Stimulated activated CD4-positive, alpha-beta T cell treated with anti-CD3 and anti-CD28 coated beads, TNF-alpha, amount 100 ng/mL, for 24 hours (primary cell): ENCODE measurements around the gene SHISA5.
"Not testable (repeated sequence)": the region's sequence is repeated elsewhere in the genome, so short reads cannot be mapped to it uniquely, and the experiment has no call there.

ENCODE experiments used
- DNase-seq, 3 experiments: peaks; one replicate each; pipeline ENCODE4 v3.0.0-alpha.2; 2020; ENCODE audit warnings: low read depth in 3 of 3

The SHISA5 gene, protein sequence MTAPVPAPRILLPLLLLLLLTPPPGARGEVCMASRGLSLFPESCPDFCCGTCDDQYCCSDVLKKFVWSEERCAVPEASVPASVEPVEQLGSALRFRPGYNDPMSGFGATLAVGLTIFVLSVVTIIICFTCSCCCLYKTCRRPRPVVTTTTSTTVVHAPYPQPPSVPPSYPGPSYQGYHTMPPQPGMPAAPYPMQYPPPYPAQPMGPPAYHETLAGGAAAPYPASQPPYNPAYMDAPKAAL

DNA sequence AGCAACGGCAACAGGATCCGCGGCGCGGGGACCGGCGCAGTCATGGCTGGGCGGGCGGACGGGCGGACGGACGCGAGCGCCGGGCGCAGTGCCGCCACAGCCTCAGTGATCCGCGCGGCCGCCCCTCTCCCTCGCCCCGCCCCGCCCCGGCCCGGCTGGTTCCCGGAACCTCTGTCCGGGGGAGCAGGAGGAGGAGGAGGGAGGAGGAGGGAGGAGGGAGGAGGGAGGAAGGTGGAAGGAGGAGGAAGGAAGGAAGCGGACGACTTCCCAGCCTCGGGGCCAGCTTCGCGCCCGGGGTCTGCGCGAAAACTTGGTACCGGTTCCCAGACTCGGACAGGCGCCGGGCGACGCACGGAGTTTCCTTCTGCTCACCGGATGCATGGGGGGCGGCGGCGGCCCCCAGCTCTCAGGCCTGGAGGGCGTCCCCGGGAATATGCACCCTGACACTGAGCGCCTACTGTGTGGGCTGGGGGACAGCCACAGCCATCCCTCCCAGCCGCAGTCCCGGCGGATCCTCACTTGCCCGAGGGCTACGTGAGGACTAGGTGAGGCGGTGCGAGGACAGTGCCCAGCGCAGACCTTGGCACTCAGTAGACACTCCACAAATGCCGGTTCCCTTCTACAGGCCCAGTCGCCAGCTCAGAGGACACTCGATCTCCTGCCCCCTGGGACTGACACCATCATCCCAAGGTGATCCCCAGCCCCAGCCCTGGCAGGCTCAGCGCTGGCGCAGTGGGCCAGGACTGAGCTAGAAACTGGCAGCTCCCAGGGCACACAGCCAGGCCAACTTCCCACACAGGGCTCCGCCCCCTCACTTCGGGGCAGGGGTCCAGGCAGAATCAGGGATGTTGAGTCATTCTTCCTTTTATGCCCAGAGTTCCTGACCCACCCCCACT, at the start of gene SHISA5:
Gene SHISA5 (minus strand): TSS at position 124 of the 896 bp plus-strand sequence. CDS start 80 bp downstream, at position 44.
- DNase-seq: peak; percentile 15 to 66 (median 31)

DNA sequence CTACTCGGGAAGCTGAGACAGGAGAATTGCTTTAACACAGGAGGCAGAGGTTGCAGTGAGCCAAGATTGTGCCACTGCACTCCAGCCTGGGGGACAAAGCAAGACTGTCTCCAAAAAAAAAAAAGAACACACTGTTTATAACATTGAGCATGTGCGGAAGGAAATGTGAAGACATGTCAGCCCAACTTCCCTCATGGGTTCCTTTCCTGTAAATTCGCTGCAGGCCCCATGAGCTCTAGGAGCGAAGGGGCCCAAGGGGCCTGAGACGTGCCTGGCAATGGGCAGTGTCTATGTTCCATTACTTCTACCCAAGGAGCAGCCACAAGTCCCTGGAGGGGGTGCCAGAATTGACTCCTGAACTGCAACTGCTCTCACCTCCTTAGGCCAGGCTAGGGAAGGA, 49.4 kb upstream of the SHISA5 start:
- no peak for DNase-seq

DNA sequence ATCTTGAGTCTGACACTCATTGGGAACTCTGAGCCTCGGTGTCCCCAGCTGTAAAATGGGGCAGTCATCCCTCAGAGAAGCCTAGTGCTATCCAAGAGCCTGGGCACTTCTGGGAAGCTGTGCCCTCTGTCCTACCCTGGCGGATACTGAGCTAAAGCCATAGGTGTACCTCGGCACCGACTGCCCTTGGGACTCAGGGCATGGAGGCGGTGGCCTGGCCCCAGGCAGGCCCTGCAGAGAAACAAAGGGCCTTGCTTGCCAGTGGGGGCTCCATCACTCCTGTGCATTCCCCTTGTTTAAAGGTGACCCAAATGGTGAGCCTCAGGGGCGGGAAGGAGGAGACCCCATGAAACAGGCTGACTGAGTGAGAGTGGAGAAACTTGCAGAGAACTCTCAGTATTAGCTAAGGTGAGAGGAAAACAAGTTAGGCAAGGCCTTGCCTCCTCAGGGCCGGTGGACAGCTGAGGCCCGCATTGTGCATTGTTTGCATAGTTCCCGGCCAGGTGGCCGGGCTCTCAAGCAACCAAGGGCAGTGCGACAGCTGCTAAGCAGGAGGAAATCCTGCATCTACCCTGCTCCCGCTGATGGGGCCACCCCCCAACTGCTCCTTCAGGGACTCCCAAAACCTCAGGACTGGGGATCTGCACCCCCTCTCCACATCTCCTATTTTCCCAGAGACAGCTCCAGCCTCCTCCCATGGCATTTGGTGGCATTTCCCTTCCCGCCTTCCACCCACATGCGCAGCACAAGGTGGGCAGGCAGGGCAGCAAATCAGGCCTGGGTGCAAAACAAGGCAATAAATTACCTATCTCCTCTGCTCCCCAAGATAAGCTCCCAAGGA, 48.4 kb upstream of the SHISA5 start:
- no peak for DNase-seq

DNA sequence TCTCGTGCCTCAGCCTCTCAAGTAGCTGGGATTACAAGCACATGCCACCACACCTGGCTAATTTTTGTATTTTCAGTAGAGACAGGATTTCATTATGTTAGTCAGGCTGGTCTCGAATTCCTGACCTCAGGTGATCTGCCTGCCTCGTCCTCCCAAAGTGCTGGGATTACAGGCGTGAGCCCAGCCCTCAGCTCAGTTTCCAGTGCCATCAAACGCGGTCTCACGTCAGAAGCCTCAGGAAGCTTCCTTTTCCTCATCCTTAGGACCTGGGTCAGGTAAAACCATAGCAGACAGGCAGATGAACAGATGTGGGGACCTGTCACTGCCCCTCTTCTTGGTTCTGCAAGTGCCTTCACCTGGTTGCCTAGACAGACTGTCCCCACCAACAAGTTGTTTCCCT, 47.7 kb upstream of the SHISA5 start:
- DNase-seq: not testable (repeated sequence)

DNA sequence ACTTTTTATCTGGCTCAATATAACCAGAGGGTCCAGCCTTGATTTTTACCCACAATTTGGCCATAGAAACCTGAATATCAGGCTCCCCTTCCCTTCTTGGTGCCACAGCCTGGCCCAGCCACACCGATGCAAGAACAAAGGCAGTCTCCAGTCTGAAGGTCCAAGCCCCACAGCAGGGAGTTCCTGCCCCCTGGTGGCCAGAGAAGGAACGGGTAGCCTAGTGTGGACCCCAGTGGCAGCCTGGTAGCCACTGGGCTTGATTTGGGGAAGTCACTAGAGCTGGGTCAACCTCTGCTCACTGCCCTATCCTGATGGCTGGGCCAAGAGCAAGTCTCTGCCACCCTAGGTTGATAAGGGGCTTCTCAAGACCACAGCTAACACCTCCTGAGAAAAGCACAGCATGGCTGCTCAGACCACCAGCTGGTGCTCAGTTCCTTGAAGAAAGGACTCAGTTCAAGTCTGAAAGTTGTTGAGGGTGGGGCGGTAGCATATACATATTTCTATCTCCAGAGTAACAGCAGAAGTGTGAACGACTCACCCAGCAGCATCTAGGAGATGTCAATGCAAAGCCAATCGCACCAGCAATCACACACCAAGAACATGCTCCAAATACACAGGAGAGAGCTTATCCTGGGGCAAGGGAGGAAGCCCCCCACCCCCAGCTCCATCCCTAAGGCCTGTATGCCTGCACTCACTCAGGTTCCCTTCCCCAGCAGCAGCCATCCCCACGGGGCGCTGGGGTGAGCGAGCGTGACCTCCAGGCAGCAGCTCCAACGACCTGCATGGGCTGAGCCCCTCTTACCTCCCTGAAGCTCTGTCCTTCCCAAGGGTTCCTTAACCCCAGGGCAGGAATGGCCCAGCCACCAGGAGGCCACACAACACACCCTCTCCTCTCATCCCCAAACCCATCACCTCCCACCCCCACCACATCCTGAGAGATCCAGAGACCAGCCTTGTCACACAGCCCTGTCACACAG, 45.0 kb upstream of the SHISA5 start:
- peak; percentile 70 to 83 (median 82) for DNase-seq

DNA sequence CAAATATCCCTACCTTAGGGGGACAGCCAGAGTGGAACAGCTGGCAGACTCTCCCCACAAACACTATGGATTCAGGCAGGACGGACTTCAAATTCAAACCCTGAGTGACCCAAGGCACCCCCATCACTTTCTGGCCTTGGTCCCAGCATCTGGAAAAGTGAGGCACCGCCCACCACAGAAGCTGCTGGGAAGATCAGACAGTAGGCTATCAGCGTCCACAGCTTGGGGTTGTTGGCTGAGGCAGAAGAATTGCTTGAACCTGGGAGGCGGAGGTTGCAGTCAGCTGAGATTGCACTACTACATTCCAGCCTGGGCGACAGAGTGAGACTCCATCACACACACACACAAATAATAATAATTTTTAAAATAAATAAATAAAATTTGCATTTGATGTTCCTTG, 44.2 kb upstream of the SHISA5 start:
- no peak for DNase-seq

DNA sequence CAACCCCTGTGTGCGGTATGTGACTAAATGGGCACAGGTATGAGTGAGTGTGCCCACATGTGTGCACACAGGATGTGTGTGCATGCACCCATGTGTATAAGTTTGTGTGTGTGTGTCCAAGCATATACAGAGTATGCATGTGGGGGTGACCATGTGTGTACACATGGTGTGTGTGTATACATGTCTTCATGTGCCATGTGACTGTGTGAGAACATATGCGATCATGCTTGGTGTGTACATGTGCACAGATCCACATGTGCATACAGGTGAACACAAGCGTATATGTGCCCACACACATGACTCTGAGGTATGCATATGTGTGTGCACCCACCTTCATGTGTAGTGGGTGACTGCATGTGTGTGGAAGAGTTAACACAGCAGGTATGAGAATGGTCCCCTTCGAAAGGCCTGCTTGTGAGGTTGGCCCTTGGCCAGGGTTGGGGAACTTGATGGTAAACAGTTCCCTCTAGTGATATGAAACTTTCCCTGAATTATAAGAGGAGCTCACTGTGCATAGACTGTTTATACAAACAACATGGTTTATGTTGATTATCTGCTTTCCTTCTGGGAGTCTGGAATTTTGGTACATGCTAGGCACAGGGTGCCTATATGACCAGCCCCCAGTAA, 42.3 kb upstream of the SHISA5 start:
- DNase-seq: no peak

DNA sequence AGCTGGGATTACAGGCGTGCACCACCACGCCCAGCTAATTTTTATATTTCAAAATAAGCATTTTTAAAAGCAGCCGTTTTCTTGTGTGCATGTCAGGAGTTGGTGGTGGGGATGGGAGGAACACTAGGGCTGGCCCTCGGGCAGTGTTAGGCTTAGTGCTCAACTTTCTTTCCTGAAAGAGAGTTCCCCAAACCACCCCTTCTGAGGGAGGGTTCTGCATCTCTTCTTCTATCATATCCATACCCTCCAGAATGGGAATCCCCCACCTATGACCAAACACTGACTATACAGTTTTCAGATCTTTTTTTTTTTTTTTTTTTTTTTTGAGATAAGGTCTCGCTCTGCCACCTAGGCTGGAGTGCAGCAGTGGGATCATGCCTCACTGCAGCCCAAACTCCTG, 40.2 kb upstream of the SHISA5 start:
- DNase-seq: no peak

DNA sequence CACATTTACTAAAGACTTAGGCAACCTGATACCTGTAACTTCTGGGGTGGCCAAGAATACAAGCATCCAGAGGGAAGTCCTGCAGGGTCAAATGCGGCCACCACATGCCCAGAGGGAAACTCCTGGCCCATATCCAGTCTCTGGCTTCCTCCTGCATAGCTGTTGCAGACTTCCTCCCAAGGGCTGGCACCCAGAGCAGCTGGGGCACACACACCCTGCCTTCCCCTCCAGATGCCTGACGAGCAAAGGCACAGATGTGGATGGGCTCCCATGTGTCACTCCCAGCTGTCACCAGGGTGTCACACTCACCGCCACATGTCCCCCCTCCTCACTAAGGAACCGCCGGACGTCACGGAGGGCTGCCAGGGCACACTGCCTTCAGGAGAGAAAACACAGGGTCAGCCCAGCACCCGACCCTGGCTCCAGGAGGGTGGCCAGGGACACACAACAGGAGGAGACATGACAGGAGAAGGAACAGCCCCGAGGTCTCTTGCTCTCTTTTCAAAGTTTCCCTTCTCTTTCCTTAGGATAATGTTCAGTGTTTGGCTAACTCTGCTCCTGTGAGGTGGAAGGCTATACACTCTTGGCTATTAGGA, 39.4 kb upstream of the SHISA5 start:
- no peak for DNase-seq

DNA sequence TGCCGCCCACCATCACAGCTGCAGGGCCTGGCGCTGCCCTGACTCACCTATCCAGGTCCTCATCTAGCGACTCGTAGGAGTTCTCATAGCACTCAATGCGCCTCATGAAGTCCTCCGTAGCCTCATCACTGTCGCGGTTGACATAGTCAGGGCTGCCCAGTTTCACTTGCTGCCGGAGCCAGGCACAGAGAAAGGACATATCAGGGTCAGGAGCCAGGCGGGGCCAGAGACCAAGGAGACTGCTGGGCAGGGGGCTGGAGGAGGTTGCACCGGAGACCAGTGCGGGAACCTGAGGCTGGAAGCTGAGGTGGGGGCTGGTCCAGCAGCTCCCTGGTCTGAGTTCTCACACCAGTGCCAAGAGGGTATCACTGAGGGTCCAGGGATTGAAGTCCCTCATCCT, 34.5 kb upstream of the SHISA5 start:
- no peak for DNase-seq

DNA sequence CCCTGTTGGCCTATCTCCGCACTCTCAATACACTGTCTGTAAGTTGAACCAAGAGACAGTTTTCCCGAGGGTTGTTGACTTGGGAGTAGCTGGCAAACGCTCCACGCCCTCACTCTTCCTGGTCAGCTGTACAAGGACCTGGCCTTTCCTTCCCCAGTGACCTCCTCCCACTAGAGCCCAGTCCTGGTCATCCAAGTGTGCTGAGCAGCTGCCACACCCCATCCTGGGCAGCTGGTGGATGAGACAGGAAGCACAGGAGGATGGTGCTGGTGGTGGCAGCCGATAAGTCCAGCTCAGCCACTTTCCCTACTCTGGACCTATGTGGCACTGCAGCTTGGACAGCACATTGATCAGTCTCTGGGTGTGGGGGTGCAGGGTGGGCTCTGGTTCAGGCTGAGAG, 32.8 kb upstream of the SHISA5 start:
- DNase-seq: no peak

DNA sequence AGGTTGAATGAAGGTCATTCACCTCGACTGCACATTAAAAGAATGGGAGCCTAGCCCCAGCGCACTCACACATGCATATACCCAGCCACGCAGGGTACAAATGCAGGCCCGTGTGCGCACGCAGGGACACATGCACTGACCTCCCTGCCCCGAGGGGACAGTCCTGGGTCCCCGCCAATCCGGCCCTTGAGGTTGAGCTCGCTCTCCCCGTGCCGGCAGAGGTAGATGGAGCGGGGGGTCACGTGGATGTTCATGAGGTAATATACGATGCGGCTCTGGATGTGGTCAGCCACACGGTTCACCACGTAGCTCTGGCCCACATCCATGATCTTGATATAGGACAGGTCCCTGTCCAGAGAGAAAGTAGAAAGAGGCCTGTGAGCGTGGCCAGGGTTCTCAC, 32.1 kb upstream of the SHISA5 start:
- no peak for DNase-seq

DNA sequence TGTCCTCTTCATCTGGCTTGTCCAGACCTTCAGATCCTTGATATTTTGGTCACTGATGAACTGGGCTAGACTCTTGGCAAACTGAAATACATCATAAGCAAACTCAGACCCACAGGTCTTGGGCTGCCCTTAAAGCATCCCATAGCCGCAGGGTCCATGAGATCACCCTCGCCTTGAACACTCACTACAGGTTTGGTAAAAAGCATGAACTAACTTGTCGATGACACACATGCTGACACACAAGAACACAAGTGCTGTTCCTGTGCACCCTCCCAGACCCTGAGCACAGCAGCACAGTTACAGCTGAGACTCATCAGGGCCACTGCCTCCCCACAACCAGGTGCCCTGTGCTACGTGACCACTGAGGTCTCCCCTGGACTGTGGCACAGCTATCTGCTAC, 31.6 kb upstream of the SHISA5 start:
- no peak for DNase-seq

DNA sequence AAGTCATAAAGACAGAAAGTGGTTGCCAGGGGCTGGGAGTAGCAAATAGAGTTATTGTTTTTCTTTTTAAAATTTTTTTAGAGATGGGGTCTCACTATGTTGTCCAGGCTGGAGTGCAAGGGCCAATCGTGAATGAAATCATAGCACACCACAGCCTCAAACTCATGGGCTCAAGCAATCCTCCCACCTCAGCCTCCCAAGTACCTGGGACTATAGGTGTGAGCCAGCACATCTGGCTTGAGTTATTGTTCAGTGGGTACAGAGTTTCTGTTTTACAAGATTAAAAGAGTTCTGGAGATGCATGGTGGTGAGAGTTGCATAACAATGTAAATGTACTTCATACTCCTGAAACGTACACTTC, 29.0 kb upstream of the SHISA5 start:
- no peak for DNase-seq

DNA sequence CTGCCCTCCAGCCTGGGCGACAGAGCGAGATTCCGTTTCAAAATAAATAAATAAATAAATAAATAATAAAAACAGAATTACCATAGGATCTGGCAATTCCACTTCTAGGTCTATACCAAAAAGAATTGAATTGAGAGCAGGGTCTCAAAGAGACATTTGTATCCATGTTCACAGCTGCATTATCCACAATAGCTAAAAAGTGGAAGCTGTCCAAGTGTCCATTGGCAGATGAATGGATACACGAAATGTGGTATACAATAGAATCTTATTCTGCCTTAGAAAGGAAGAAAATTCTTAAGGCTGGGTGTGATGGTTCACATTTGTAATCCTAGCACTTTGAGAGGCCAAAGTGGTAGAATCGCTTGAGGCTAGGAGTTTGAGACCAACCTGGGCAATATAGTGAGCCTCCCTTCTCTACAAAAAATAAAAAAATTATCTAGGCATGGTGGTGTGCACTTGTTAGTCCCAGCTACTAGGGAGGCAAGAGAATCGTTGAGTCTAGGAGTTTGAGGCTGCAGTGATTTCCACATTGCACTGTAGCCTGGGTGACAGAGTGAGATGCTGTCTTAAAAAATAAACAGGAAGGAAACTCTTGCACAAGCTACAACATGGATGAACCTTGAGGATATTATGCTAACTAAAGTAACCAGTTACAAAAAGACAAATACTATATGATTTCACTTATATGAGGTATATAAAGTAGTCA, 28.4 kb upstream of the SHISA5 start:
- no peak for DNase-seq

DNA sequence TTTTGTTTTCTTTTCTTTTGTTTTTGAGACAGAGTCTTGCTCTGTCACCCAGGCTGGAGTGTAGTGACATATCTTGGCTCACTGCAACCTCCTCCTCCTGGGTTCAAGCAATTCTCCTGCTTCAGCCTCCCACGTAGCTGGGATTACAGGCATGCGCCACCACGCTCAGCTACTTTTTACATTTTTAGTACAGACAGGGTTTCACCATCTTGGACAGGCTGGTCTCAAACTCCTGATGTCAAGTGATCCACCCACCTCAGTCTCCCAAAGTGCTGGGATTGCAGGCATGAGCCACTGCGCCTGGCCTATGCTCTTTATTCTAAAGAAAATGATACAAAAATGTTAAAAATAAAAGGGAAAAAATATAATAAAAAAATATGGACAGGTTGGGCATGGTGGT, 26.7 kb upstream of the SHISA5 start:
- DNase-seq: not testable (repeated sequence)

DNA sequence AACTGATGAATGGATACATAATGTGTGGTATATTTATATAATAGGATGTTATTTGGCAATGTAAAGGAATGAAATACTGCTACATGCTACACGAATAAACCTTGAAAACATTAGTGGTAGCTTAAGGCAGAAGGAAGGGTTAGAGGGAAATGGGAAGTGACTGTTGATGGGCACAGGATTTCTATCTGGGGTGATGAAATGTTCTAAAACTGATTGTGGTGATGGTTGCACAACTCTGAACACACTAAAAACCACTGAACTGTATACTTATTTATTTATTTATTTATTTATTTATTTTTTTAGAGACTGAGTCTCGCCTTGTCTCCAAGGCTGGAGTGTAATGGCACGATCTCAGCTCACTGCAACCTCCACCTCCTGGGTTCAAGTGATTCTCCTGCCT, 24.8 kb upstream of the SHISA5 start:
- no peak for DNase-seq

DNA sequence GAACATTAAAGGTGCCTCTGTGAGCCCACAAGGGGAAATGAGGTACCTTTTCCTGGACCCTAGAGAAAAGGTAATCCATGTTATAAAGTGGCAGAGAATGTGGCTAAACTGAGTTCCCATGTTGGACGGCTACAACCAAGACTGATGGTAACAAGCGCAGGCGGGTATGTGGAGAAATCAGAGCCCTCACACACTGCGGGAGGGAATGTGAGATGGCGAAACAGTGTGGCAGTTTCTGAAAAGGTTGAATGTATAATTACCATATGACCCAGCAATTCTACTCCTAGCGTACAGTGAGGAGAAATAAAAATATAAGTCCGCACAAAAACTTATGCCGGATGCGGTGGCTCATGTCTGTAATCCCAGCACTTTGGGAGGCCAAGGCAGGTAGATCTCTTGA, 24.1 kb upstream of the SHISA5 start:
- no peak for DNase-seq

DNA sequence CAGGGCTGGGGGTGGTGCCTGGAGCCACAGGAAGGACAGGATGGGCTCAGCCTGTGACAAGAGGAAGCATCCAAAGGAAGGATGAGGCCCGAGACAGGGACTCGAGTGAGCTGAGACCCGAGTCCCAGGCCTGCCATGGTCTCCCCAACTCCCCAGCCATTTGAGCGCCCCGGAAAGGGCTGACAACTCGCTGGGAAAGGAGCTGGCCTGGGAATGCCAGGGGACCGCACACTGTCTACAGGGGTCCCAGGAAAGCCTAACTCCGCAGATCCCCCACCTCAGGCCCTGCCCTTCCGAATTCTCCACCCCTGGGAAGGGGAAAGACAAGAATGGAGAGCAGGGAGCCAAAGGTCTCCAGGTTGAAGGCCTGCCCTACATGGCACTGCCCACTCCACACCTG, 21.0 kb upstream of the SHISA5 start:
- no peak for DNase-seq

DNA sequence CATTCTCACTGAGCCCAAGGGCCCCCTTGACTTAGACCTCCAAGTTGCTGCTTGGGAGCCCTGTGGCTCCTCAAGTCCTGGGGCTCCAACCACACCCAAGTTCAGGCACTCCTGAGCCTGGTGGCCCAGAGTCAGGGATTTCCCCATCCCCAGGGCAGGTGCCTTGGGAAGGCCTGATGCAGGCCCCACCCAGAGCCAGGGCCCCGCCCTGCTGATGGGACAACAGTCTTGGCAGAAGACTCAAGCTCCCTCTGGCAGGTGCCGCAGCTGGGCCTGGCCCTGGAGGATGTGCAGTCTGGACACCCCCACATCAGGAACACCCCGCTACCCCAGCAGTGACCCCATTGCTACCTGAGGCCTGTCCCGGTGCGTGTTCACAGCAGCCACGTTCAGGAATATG, 17.7 kb upstream of the SHISA5 start:
- DNase-seq: no peak
